K562 (cell line): ENCODE results near the gene SCYGR3. TPM values are rescaled to one million over a fixed set of nuclear protein-coding genes. Genes with fewer than 3 reads are reported as not detected.

ENCODE experiments used
- ARHGAP35 ChIP-seq: fragments of 450-650 bp; IDR thresholded peaks from 2 replicates; pipeline ENCODE4 v1.6.1; 2018; ENCODE audit not compliant: partially characterized antibody
- BCL6 ChIP-seq: fragments of 250-450 bp; sonication (Bioruptor Pico); IDR thresholded peaks from 2 replicates; pipeline ENCODE4 v1.4.0; 2020
- EHMT2 ChIP-seq: fragments of 450-650 bp; IDR thresholded peaks from 2 replicates; pipeline ENCODE4 v1.6.1; 2018; ENCODE audit warnings: antibody characterized with exemption
- HDAC2 ChIP-seq: fragments of 450-650 bp; IDR thresholded peaks from 2 replicates; pipeline ENCODE4 v1.6.1; 2016; ENCODE audit warnings: mild to moderate bottlenecking
- MTF1 ChIP-seq: fragments of 250-450 bp; sonication (Bioruptor Pico); IDR thresholded peaks from 2 replicates; pipeline ENCODE4 v1.9.0; 2021; ENCODE audit warnings: moderate library complexity, mild to moderate bottlenecking, inconsistent platforms, borderline replicate concordance
- POLR2G ChIP-seq: fragments of 200-400 bp; formaldehyde crosslinking; IDR thresholded peaks from 2 replicates; pipeline ENCODE4 v1.6.1; 2017; ENCODE audit warnings: low read depth, mild to moderate bottlenecking, antibody characterized with exemption, low read length, moderate library complexity
- PTBP1 ChIP-seq: fragments of 200-400 bp; formaldehyde crosslinking; IDR thresholded peaks from 2 replicates; pipeline ENCODE4 v1.6.1; 2017; ENCODE audit warnings: low read depth, low read length
- polyA plus RNA-seq, 8 experiments: library from polyadenylated mRNA; depleted of rRNA in 4 of 8; stranded (reverse) in 5 of 8; unstranded in 3 of 8; fragments of >200 nt; fragmentation: Nextera tagmentation in 2 of 8; fragmentation: Illumina TruSeq in 1 of 8; extraction: Ambion mirVana in 2 of 8; extraction: Trizol in 1 of 8; gene quantifications; 2 replicates each; pipeline versions ENCODE4 v1.2.1 to v1.2.3, GENCODE V29; 2011 to 2014; ENCODE audit warnings: inconsistent platforms in 1 of 8, missing spikeins in 1 of 8
- total RNA-seq, 7 experiments: library from RNA; depleted of rRNA in 6 of 7; stranded (reverse); fragments of >200 nt in 6 of 7; fragmentation: Illumina TruSeq in 2 of 7; extraction: Trizol in 2 of 7; gene quantifications; 2 replicates each; pipeline versions ENCODE4 v1.2.1 to v1.2.3, GENCODE V29; 2011 to 2021; ENCODE audit warnings: low replicate concordance in 1 of 7
- TF ChIP-seq, protein P1 (sequence below): fragments of 200-800 bp; sonication (Bioruptor generic); IDR thresholded peaks from 2 replicates; pipeline ENCODE4 v1.6.1; 2017; ENCODE audit warnings: missing genetic modification characterization, missing compliant biosample characterization
- TF ChIP-seq, protein P2 (sequence below), 2 experiments: fragments of 450-650 bp in 1 of 2; sonication (generic) in 1 of 2; formaldehyde crosslinking in 1 of 2; IDR thresholded peaks; 2 replicates each; pipeline versions ENCODE4 v1.7.1 to v1.9.0; 2016 to 2022; ENCODE audit warnings: inconsistent platforms in 1 of 2, mild to moderate bottlenecking in 1 of 2, missing genetic modification reagents in 1 of 2
- TF ChIP-seq, protein P3 (sequence below): sonication (generic); formaldehyde crosslinking; IDR thresholded peaks from 2 replicates; pipeline ENCODE4 v1.5.0; 2020; ENCODE audit warnings: missing genetic modification reagents

SCYGR3 gene
- total and polyA plus RNA-seq, 9 of the 15 experiments (the other 6 are each of a cell fraction or from before 2014, with no cell fraction given) = not detected

DNA sequence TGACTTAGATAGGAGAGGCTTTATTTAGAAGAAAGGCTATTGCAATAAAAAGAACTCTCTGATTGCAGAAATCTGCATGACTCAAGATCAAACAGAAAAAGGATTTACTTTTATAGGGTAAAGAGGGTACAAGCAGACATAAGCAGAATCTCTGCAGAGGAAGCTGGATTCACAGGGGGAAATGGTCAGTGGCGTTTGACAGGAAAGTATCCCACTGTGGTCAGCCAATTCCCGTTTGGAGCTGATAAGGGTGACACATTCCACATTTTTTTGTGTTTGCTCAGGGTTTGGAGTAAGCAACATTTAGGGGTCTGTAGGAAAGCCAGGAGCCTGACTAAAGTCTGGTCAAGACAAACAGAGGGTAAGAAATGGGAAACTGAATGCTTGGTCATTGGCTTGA, 28.0 kb upstream of the SCYGR3 start (continued):
- TF ChIP-seq PTBP1 (no peak), POLR2G (no peak), MTF1 (CRISPR knock-in tag) (no peak), HDAC2 (no peak), EHMT2 (no peak), ARHGAP35 (no peak), BCL6 (CRISPR knock-in tag) (no peak)
- TF ChIP-seq, protein P1, sequence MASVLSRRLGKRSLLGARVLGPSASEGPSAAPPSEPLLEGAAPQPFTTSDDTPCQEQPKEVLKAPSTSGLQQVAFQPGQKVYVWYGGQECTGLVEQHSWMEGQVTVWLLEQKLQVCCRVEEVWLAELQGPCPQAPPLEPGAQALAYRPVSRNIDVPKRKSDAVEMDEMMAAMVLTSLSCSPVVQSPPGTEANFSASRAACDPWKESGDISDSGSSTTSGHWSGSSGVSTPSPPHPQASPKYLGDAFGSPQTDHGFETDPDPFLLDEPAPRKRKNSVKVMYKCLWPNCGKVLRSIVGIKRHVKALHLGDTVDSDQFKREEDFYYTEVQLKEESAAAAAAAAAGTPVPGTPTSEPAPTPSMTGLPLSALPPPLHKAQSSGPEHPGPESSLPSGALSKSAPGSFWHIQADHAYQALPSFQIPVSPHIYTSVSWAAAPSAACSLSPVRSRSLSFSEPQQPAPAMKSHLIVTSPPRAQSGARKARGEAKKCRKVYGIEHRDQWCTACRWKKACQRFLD (CRISPR knock-in tag) = no peak
- TF ChIP-seq, protein P2, sequence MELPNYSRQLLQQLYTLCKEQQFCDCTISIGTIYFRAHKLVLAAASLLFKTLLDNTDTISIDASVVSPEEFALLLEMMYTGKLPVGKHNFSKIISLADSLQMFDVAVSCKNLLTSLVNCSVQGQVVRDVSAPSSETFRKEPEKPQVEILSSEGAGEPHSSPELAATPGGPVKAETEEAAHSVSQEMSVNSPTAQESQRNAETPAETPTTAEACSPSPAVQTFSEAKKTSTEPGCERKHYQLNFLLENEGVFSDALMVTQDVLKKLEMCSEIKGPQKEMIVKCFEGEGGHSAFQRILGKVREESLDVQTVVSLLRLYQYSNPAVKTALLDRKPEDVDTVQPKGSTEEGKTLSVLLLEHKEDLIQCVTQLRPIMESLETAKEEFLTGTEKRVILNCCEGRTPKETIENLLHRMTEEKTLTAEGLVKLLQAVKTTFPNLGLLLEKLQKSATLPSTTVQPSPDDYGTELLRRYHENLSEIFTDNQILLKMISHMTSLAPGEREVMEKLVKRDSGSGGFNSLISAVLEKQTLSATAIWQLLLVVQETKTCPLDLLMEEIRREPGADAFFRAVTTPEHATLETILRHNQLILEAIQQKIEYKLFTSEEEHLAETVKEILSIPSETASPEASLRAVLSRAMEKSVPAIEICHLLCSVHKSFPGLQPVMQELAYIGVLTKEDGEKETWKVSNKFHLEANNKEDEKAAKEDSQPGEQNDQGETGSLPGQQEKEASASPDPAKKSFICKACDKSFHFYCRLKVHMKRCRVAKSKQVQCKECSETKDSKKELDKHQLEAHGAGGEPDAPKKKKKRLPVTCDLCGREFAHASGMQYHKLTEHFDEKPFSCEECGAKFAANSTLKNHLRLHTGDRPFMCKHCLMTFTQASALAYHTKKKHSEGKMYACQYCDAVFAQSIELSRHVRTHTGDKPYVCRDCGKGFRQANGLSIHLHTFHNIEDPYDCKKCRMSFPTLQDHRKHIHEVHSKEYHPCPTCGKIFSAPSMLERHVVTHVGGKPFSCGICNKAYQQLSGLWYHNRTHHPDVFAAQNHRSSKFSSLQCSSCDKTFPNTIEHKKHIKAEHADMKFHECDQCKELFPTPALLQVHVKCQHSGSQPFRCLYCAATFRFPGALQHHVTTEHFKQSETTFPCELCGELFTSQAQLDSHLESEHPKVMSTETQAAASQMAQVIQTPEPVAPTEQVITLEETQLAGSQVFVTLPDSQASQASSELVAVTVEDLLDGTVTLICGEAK (IDR thresholded peaks at IDR 0.05) = no peak
- TF ChIP-seq, protein P2 (CRISPR knock-in tag; IDR thresholded peaks at IDR 0.05) = no peak
- TF ChIP-seq, protein P3, sequence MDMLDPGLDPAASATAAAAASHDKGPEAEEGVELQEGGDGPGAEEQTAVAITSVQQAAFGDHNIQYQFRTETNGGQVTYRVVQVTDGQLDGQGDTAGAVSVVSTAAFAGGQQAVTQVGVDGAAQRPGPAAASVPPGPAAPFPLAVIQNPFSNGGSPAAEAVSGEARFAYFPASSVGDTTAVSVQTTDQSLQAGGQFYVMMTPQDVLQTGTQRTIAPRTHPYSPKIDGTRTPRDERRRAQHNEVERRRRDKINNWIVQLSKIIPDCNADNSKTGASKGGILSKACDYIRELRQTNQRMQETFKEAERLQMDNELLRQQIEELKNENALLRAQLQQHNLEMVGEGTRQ = no peak
